GM19099 (cell line): ENCODE data around the gene LIN7A.

Experiments
- POLR2A ChIP-seq: IDR thresholded peaks from 3 replicates; pipeline ENCODE4 v1.6.1; 2011; ENCODE audit warnings: low read depth; ENCODE audit not compliant: insufficient read length; ENCODE audit errors: extremely low read depth

Gene LIN7A, protein sequence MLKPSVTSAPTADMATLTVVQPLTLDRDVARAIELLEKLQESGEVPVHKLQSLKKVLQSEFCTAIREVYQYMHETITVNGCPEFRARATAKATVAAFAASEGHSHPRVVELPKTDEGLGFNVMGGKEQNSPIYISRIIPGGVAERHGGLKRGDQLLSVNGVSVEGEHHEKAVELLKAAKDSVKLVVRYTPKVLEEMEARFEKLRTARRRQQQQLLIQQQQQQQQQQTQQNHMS

DNA sequence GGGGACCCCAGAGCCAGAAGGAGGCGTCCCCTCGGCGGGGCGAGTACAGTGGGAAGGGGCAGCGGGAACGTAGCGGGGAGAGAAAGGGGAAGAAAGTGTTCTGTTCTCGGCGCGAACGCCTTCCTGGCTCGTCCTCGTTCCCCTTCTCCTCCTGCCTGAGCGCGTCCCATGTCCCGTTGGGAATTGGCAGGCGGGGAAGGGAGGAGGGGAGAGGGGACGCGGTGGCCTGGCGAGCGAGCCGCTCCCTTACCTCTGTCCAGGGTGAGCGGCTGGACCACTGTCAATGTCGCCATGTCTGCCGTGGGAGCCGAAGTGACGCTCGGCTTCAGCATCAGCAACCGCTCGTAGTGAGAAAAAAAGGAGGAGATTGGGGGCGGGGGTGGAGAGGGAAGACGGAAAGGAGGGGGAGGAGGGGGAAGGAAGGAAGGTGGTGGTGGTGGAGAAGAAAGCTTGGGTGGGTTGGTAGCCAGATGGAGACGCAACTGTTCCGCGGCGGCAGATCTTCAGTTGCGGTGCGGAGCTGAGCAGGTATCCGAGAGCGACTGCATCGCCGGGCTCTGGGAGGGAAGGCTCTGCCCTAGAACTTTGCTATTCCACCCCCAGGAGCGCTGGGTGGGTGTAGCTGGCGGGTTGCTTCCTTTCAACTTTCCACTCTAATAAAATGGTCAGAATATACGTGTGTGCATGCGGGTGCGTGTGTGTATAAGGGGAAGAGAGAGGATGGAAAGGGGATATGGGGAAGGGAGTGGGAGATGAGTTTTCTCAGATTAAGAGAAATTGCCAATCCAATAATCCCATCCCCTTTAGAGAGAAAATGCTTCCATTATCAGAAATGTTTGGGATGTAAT, at the start of gene LIN7A:
Gene LIN7A, minus strand, starts transcription at position 544 of the 848 bp plus-strand sequence. Its CDS starts 212 bp downstream, at position 332.
- no peak for TF ChIP-seq POLR2A

DNA sequence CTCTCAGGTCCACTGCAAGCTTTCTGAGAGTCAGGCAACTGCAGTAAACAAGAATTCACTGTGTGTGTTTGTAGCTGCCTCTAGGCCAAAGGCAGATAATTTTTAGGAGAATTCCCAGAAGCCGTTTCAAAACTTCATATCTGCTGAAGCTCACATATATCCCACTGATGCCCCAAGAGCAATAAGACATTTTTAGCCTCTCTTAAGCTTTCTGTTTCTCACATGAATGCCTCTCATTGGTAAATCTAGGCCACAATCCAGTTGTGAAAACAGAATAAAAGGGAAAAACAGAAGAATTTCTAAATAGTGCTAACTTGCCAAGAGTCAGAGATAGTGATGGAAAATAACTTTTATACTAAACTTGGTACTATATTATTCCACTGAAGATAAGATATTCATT, 48.5 kb upstream of the LIN7A start:
- TF ChIP-seq POLR2A = no peak

DNA sequence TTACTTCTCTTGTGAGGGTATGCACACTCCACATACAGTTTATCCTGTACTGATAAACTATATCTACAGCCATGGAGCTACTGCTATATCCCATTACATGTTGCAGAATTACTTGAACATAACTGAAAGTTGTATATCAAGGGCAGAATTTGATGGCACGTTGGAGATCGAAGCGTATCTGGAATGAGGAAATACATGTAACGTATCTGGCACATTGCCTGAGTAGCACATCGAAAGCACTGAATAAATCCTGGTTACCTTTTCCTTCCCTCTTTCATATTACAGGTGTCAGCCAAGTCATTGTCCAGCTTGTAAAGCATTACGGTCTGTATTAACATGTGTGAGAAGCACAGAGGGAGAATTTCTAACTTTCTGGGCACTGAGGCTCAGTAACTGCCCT, 42.1 kb upstream of the LIN7A start:
- TF ChIP-seq POLR2A = no peak

DNA sequence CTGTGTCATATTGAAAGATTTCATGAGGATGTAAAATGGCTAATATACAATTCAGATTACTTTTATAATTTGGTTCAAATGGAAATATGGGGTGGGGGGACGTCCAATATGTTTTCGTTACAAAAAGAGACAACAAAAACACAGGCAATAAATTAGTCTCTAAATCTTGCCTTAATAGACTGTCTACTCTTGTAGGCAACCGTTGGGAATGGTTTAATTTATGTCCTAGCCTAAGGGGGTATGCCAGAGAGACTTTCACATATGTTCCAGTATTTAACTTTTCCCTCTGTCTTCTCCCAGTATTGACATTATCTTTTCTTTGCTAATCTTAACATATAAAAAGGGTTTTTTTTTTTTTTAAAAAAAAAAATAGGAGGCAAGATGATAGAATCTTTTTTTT, 41.5 kb upstream of the LIN7A start:
- TF ChIP-seq POLR2A = no peak

DNA sequence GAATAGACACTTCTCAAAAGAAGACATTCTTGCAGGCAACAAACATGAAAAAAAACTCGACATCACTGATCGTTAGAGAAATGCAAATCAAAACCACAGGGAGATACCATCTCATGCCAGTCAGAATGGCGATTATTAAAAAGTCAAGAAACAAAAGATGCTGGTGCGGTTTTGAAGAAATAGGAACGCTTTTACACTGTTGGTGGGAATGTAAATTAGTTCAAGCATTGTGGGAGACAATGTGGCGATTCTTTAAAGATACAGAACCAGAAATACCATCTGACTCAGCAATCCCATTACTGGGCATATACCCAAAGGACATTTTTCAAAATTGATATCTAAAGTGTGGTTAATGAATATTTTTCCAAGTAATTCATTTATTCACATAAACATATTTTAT, 39.6 kb upstream of the LIN7A start:
- no peak for TF ChIP-seq POLR2A

DNA sequence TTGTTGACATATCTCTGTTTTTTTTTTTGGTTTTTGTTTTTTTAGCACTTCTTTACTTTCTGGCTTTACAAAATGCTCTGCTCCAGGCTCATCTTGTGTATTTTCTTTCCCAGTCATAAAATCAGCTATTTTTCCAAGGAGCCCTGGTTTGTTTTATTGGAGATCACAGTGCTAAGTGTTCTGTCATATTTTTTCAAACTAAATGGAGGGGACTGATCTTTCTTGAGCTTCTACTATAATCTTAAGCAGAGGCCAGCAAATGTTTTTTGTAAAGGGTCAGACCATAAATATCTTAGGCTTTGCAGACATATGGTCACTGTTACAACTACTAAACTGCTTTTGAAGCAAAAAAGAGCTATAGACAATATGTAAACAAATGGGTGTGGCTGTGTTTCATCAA, 30.6 kb upstream of the LIN7A start:
- TF ChIP-seq POLR2A = no peak

DNA sequence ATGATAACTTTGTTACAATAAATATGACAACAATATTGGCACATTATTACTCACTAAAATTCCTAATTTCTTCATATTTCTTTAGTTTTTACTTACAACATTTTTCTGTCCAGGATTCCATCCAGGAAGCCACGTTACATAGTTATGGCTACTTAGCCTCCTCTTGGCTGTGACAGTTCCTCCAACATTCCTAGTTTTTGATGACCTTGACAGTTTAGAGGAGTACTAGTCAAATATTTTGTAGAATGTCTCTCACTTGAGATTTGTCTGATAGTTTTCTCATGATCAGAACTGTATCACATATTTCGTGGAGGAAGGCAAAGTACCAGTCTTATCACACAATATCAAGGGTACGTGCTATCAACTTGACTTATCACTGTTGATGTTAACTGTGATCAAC, 29.8 kb upstream of the LIN7A start:
- no peak for TF ChIP-seq POLR2A

DNA sequence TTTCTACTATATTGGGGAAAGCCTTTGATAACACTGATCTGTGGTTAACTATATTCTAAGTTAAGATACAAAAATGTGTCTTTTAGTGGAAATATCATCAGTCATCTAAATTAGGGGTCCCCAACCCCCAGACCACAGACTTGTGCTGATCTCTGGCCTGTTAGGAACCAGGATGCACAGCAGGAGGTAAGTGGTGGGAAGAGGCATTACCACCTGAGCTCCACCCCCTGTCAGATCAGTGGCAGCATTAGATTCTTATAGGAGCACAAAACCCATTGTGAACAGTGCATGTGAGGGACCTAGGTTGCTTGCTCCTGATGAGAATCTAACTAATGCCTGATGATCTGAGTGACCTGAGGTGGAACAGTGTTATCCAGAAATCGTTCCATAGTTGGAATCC, 28.3 kb upstream of the LIN7A start:
- no peak for TF ChIP-seq POLR2A

DNA sequence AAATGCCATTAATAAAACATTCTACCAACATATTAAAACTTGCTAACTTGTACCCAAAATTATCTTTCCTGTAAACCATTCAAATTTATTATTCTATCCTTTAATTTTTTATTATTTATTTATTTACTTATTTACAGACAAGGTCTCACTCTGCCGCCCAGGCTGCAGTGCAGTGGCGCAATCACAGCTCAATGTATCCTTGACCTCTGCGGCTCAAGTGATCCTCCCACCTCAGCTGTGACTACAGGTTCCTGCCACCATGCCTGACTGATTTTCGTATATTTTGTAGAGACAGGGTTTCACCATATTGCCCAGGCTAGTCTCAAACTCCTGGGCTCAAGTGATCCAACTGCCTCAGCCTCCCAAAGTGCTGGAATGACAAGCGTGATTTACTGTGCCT, 20.4 kb upstream of the LIN7A start:
- TF ChIP-seq POLR2A = no peak

DNA sequence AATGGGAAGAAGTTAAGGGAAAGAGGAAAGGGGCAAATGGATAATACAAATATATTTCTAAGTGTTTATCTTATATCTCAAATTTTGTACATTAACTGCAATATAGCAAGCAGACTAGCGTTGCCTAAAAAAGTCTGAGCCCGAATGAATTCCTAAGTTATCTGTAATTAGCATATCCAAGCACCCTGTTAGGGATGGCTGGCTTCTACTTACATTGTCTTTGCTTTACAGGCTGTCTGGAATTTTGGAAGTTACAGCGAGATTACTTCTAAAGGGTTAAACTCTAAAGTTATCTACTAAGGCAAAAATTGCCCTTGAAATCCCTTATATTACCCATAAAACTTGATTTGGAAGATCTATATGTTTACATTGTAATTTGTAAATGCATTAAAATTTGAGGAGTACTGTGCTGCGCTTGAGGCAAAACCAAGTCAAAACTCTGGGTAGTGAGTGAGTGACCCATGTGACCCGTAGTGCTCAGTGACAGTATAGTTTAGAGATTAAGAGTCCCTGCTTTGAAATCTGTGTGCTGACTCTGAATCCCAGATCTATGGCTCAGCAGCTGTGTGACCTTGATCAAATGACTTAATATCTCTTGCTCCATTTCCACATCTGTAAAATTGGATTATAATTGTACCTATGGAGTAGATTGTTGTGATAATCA, 17.3 kb upstream of the LIN7A start:
- TF ChIP-seq POLR2A = no peak

DNA sequence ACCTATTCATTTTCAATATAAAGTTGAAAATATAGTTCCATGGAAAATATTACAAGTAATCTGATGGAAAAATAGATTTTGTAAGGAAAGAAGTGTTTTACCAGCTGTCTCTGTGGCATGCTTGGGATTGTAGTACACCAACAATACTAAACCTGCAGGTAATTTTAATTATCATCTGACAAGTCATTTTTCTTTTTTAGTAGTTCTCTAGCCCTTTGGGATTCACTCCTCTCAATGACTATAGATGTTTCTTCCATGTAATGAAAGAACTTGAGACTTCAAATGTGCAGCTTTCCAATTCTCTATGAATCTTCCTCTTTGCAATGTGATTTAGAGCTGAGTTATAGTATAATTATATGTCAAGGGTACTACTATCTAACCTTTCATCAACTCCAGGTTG, 14.7 kb upstream of the LIN7A start:
- TF ChIP-seq POLR2A = no peak

DNA sequence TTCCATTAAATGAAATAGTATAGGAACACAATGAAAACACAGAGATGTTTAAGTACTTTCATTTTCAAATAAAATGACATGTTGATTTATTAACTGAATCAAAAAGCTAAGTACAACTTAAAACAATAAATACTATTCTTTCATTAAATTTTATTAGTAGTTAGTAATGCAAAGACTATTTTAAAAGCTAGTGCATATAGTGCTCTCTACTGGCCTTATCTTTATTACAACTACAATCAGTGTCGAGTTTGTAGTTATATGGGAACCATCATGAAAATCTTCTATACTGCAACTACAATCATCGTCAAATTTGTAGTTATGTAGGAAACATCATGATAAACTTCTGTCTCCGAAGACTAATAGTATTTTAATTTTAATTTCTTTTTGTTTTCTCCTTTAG, 8.9 kb upstream of the LIN7A start:
- TF ChIP-seq POLR2A = no peak

DNA sequence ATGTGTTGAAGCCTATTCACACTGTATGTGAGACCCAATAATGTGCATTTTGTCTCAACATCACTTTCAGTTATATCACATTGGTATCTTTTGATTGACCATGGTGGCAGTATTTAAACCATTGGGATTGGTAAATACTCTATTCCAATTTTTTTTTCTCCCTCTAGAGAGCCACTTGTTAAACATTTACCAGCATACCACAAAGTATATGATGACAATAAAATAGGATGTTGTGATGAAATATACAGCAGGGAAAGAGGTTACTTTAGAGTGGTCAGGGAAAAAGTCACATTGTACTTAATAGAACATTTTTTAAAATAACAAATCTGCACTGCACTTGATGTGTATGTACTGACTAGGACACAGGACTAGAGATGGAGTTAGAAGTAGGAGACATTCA, 5.6 kb upstream of the LIN7A start:
- TF ChIP-seq POLR2A = no peak

DNA sequence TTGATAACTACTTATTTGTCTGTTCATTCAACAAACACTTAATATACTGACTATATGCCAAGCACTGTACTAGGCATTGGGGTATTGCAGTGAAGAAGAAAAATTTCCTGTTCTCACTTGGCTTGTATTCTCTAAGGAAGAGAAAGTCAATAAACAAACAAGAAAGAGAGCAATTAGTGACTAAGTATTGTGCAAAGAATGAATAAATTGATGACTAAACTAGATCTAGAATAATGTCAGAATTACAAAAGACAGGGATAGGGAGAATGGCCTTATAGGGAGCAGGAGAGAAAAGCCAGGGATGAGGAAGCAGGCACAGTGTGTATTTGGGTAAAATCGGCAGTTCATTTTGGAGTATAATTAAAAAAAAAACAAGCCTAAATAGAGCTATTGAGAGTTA, 4.2 kb upstream of the LIN7A start:
- TF ChIP-seq POLR2A = no peak

DNA sequence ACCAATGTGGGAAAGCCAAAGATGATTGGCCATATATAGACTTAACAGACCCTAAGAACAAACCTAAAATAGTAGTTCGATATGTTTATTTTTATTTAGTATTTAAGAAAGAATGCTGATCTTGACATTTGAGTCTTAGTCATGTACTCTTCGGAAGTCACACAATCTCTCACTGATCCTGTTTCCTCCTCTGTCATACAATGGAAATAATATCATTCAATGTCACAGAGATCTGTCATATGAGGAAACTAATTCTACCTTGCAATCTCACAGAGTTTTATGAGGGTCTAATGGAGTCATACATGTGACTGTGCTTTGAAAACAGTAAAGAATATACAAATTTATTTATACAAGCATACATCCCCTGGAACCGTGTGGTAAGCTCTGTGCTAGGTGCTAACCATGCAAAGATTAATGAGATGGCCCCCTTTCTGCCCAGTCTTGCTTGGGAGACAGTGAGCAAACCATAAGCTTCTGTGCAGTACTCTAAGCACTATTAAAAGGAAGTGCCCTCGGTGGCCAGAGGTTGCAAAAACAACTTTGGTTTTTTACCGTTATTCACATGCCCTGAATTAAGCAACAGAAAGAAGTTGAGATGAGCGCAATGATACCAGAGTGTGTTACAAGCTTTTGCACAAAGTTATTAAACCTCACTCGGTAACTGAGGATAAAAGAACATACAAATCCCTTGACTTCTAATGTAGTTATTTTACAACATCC, 1.7 kb upstream of the LIN7A start:
- TF ChIP-seq POLR2A = no peak

DNA sequence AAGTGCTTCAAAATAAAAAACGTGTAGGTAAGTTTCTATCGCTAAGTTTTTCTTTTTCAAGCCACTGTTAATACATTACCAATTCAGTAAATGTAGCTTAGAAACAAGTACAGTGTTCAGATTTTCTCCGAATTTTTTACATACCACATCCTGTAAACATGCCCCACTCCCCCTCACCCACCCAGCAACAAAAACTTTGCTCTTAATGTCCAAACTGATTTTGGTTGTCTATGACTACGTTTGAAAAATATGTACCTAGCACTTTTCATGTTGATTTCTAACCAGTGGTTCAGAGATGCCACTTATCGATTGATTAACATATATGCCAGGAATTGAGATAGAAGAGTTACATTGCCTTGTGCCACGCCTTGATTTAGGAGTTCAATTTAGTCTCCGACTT, 663 bp upstream of the LIN7A start:
- no peak for TF ChIP-seq POLR2A
